ENCODE results near the gene TBX1. TPM values are rescaled to one million over a fixed set of nuclear protein-coding genes. Genes with fewer than 3 reads are reported as not detected.

The TBX1 gene
- total RNA-seq, 1 donor from 2014 or later = 5.9 TPM

GRCh38 chr22:19764299-19764593 lies 3.7 kb downstream of the TBX1 start:
- peaks cover 1% of the 10 kb centered on the region for H3K36me3 Mint-ChIP-seq (ENCODE audit: insufficient read depth)
- H3K4me3 Mint-ChIP-seq (ENCODE audit: low read depth) = no peak overlapping the region
- peaks cover 65% of the 10 kb centered on the region for H3K27me3 Mint-ChIP-seq
- H3K4me1 Mint-ChIP-seq (ENCODE audit: low read depth) = peaks cover 12% of the 10 kb centered on the region
- H3K9me3 Mint-ChIP-seq (ENCODE audit: low read depth) = no peaks in the 10 kb centered on the region
- no peak overlapping the region for H3K27ac Mint-ChIP-seq
- no peak for DNase-seq (ENCODE audit: low spot score, unreplicated experiment)
- no peak for TF ChIP-seq CTCF (IDR thresholded peaks at IDR 0.05; ENCODE audit: unreplicated experiment)

- peaks cover 11% of the 10 kb centered on the region for H3K4me1 Mint-ChIP-seq (ENCODE audit: low read depth)
- peaks cover 65% of the 10 kb centered on the region for H3K27me3 Mint-ChIP-seq
- no peak for TF ChIP-seq CTCF (IDR thresholded peaks at IDR 0.05; ENCODE audit: unreplicated experiment)
- no peak for DNase-seq (ENCODE audit: low spot score, unreplicated experiment)
- no peak overlapping the region for H3K4me3 Mint-ChIP-seq (ENCODE audit: low read depth)
- no peak overlapping the region for H3K27ac Mint-ChIP-seq
- H3K9me3 Mint-ChIP-seq (ENCODE audit: low read depth) = no peaks in the 10 kb centered on the region
- H3K36me3 Mint-ChIP-seq (ENCODE audit: insufficient read depth) = peaks cover 1% of the 10 kb centered on the region
These were observed 4.3 kb downstream of the TBX1 start for GRCh38 chr22:19764636-19765476.

- Mint-ChIP-seq H3K4me1 (ENCODE audit: low read depth) (peaks cover 8% of the 10 kb centered on the region), H3K27me3 (peaks cover 66% of the 10 kb centered on the region), H3K9me3 (ENCODE audit: low read depth) (no peaks in the 10 kb centered on the region), H3K4me3 (ENCODE audit: low read depth) (no peak overlapping the region), H3K36me3 (ENCODE audit: insufficient read depth) (peaks cover 1% of the 10 kb centered on the region), H3K27ac (no peak overlapping the region)
- no peak for DNase-seq (ENCODE audit: low spot score, unreplicated experiment)
- TF ChIP-seq CTCF (IDR thresholded peaks at IDR 0.05; ENCODE audit: unreplicated experiment) = no peak
These were observed 5.1 kb downstream of the TBX1 start for GRCh38 chr22:19765477-19766239.

GRCh38 chr22:19766240-19766510 lies 5.6 kb downstream of the TBX1 start:
- H3K9me3 Mint-ChIP-seq (ENCODE audit: low read depth) = no peaks in the 10 kb centered on the region
- peaks cover 1% of the 10 kb centered on the region for H3K36me3 Mint-ChIP-seq (ENCODE audit: insufficient read depth)
- H3K4me3 Mint-ChIP-seq (ENCODE audit: low read depth) = no peak overlapping the region
- DNase-seq (ENCODE audit: low spot score, unreplicated experiment) = no peak
- no peak for TF ChIP-seq CTCF (IDR thresholded peaks at IDR 0.05; ENCODE audit: unreplicated experiment)
- H3K27me3 Mint-ChIP-seq = peaks cover 70% of the 10 kb centered on the region
- H3K4me1 Mint-ChIP-seq (ENCODE audit: low read depth) = peaks cover 8% of the 10 kb centered on the region
- H3K27ac Mint-ChIP-seq = no peak overlapping the region

GRCh38 chr22:19766511-19767426 lies 6.2 kb downstream of the TBX1 start:
- Mint-ChIP-seq H3K36me3 (ENCODE audit: insufficient read depth) (peaks cover 1% of the 10 kb centered on the region), H3K27ac (no peak overlapping the region), H3K9me3 (ENCODE audit: low read depth) (no peaks in the 10 kb centered on the region), H3K27me3 (peaks cover 72% of the 10 kb centered on the region), H3K4me1 (ENCODE audit: low read depth) (peaks cover 5% of the 10 kb centered on the region), H3K4me3 (ENCODE audit: low read depth) (no peak overlapping the region)
- TF ChIP-seq CTCF (IDR thresholded peaks at IDR 0.05; ENCODE audit: unreplicated experiment) = peak; percentile 35
- DNase-seq (ENCODE audit: low spot score, unreplicated experiment) = no peak

Data from progenitor cell of endocrine pancreas (in vitro differentiated cells).